NB4 (cell line): Measurements from ENCODE around the gene OPA1.

ENCODE experiments used
- CTCF ChIP-seq: IDR thresholded peaks from one replicate; pipeline ENCODE4 v1.5.1; 2012; ENCODE audit warnings: low read depth, low read length
- POLR2A ChIP-seq: IDR thresholded peaks from 2 replicates; pipeline ENCODE4 v1.6.1; 2011; ENCODE audit warnings: mild to moderate bottlenecking; ENCODE audit not compliant: insufficient read length; ENCODE audit errors: extremely low read depth

- TF ChIP-seq CTCF (no peak), POLR2A (no peak)
Measured at GRCh38 chr3:193746832-193747231, 153.8 kb downstream of the OPA1 start.
